Measurements from ENCODE around the gene FHOD3. TPM values are rescaled to one million over a fixed set of nuclear protein-coding genes. Genes with fewer than 3 reads are reported as not detected.

Gene FHOD3
- total and polyA plus RNA-seq, 2 of the 8 experiments (the other 6 are each of a cell fraction or from before 2014, with no cell fraction given), result 9.7 to 10.5 TPM

DNA sequence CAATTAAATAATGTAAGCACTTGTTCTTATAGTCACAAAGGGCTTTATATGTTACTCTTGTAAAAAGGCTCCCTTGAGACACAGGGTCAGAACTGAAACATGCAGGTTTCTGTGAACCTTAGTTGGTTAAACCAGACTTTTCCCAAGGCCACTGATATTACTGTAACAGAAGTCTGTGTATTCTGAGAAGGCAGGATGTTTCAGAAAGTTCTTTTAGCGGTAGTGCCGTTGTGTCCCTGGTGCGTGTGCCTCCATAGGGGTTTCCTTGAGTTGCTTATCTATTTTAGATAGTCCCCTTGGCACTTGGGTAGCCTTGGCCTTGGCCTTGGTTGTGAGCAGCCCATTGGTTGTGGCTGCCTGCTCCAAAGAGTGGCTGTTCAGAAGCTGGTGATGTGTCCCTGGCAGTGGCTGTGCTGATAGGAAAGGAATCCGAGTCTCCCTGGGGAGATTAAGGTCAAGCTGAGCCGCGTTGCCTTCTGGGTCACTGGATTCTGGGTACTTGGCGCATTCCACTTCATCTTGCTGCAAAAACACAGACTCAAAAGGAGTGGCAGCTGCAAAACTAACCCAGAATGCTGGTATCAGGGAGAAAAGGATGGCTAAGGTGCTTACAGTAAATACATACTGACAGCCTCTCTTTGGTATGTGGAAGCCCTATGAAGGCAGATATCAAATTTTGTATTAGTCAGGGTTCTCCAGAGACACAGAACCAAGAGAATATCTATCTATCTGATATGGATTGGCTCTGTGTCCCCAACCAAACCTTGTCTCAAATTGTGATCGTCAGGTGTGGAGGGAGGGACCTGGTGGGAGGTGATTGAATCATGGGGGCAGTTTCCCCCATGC is 69.7 kb downstream of the FHOD3 start (continued):
- TF ChIP-seq SP2 (IDR thresholded peaks at IDR 0.05; ENCODE audit: low read length) (no peak), TCF12 (IDR thresholded peaks at IDR 0.05; ENCODE audit: low read depth, low read length) (no peak), CEBPB (IDR thresholded peaks at IDR 0.05; ENCODE audit: low read depth, low read length) (no peak), SAP30 (IDR thresholded peaks at IDR 0.05; ENCODE audit: insufficient read depth, insufficient replicate concordance, low read length) (no peak), JUN (IDR thresholded peaks at IDR 0.05; ENCODE audit: low read depth, low read length) (no peak), GTF2F1 (IDR thresholded peaks at IDR 0.05; ENCODE audit: borderline replicate concordance, low read depth, low read length) (no peak), SP4 (IDR thresholded peaks at IDR 0.05; ENCODE audit: low read length) (no peak)
- TF ChIP-seq, protein P1, sequence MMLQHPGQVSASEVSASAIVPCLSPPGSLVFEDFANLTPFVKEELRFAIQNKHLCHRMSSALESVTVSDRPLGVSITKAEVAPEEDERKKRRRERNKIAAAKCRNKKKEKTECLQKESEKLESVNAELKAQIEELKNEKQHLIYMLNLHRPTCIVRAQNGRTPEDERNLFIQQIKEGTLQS (IDR thresholded peaks at IDR 0.05; ENCODE audit: insufficient read depth, low read depth, low read length), result no peak
- TF ChIP-seq, protein P2, sequence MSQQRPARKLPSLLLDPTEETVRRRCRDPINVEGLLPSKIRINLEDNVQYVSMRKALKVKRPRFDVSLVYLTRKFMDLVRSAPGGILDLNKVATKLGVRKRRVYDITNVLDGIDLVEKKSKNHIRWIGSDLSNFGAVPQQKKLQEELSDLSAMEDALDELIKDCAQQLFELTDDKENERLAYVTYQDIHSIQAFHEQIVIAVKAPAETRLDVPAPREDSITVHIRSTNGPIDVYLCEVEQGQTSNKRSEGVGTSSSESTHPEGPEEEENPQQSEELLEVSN (IDR thresholded peaks at IDR 0.05), result no peak
